HG03342 (cell line): ENCODE measurements around the gene RBM19.

Experiments used
- ATAC-seq: cut with Tn5 transposase; IDR thresholded peaks from one replicate; pipeline ENCODE4 v1.9.1; 2021; ENCODE audit warnings: mild to moderate bottlenecking, moderate library complexity; ENCODE audit not compliant: unreplicated experiment

The RBM19 gene

GRCh38 chr12:113934060-113934814 is 31.9 kb downstream of the RBM19 start:
- ATAC-seq: no peak

DNA sequence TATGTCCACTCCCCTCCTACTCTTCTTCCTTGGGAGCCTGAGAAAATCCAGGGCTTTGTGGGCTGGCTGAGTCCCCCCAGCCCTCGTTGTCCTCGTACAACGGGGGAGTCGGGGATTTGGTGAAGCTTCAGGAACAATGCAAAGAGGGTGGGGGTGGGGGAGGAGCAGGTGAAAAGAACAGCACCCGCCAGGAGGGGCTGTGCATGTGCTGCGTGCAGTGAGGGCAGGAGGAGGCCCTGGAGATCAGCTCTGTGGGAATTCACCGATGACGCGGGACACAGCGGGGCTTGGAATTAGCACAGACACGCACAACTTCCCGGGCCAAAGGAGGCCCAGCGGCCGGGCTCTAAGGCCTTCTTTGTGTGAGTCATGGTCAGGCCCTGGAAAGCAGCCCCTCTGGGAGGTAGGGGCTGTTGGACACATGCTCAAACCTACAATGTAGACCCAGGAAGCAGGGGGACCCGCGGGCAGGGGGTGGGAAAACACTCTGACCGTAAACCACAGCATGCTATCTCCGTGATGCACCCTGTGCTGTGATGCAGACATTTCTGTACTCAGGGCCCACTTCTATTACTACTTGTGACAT is 32.8 kb downstream of the RBM19 start:
- ATAC-seq: no peak

- ATAC-seq: no peak
Measured at GRCh38 chr12:113932381-113933196, 33.5 kb downstream of the RBM19 start.

- no peak for ATAC-seq
Measured at GRCh38 chr12:113931517-113931916, 34.6 kb downstream of the RBM19 start.

DNA sequence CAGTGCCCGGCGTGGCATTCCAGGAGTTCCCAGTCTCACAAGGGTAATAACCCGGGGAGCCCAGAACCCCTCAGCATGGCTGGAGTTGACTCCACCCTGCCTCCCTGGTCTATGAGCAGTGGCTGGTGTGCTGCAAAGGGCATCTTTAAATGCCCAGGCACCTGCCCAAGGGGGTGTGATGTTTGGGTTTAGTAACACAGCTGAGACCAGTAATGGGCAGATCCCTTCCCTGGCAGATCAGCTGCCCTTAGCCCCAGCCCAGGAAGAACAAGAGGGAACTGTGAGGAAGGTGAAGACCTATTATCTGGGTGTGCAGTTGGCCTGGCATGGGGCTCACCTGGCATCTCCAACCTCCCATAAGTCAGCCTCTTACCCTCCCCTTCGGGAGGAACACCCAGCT is 35.9 kb downstream of the RBM19 start:
- ATAC-seq: no peak

- ATAC-seq: no peak
Measured at GRCh38 chr12:113929312-113929989, 36.7 kb downstream of the RBM19 start.

GRCh38 chr12:113926788-113927187 is 39.3 kb downstream of the RBM19 start:
- no peak for ATAC-seq

DNA sequence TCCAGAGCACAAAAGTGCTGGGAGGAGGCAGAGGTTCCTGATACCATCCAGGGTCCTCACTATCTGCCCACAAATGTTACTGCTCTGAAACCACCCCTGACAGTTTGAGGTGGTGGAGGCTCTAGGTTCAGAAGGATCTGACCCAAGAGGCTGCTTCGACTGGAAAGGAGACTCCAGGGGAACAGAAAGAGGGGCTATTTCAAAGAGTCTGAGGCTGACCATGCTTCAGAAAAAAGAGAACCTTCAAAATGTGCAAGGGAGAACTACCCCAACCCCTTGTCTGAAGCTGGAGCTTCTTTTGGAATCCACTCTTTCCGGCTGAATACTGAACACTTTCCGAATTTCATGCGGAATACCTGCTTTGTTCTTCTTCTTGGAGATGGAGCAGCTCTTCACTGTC is 41.8 kb downstream of the RBM19 start:
- no peak for ATAC-seq

DNA sequence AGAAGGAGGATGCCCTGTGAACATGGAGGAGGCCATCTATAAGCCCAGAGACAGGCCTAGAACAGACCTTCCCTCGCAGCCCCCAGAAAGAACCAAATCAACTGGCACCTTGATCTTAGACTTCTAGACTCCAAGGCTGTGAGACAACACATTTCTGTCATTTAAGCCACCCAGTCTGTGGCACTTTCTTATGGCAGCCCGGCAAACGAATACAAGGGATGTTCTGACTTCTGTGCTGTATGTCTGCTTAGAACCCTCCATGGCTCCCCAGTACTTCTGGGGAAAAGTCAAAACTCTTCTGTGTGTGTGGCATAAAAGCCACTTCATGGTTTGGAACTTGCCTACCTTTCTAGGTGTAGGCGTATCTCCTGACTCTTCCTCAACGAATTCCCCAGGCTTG is 42.9 kb downstream of the RBM19 start:
- no peak for ATAC-seq

- no peak for ATAC-seq
Measured at GRCh38 chr12:113921430-113921829, 44.7 kb downstream of the RBM19 start.

GRCh38 chr12:113919791-113920190 is 46.3 kb downstream of the RBM19 start:
- ATAC-seq: no peak

DNA sequence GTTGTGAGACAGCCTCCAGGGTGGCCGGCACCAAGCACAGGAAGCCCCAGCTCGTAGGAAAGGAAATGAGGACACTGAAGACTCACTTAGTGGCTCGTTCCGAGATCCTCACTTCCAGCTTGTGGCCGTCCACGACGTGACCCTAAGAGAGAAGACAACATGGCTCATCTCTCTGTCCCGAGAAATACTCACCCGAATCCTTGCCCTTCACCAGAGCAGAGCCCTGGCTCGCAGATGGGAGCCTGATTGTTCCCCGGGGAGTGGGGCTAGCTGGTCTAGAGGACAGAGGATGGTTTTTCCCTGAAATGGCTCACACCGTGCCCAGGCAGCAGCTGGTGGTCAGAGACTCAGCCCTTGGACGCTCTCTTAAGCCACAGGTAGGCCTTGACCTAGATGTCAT is 47.8 kb downstream of the RBM19 start:
- ATAC-seq: no peak

DNA sequence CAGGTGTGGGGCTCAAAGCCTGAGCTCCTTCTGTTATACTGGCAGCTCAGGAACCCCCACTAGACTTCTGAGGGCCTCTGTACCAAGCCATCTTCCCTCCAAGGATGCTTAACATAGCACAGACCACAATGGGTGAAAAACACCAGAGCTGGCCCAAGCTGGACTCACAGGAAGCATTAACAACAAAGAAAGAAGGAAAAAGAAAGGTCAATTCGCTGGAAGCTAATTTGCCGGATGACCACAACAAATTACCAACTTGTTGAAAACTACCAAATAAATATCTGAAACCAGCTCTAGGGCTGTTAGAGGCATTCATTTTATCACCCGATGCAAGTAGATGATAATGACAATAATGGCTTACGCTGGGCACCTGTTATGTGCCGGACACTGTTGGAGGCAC is 48.7 kb downstream of the RBM19 start:
- no peak for ATAC-seq

- ATAC-seq: no peak
Measured at GRCh38 chr12:113914806-113915205, 51.3 kb downstream of the RBM19 start.

DNA sequence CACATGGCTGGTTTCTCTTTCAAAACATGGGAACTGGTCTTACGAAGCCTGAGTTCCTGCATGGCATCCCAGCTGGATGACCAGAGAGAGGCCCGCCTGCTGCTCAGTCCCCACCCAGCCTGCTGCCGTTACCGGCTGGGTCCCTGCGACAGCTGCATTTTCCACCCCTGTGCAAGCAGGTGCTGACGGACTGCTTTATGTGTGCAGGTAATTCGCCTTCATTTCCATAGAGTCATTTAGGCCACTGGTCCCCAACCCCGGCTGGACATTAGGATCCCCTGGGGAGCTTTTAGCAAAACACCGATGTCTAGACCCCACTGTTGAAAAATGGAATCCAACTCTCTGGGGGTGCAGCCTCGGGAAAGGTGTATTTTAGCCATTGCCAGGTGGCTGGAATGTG is 51.9 kb downstream of the RBM19 start:
- ATAC-seq: no peak

- ATAC-seq: no peak
Measured at GRCh38 chr12:113912760-113913329, 53.3 kb downstream of the RBM19 start.

DNA sequence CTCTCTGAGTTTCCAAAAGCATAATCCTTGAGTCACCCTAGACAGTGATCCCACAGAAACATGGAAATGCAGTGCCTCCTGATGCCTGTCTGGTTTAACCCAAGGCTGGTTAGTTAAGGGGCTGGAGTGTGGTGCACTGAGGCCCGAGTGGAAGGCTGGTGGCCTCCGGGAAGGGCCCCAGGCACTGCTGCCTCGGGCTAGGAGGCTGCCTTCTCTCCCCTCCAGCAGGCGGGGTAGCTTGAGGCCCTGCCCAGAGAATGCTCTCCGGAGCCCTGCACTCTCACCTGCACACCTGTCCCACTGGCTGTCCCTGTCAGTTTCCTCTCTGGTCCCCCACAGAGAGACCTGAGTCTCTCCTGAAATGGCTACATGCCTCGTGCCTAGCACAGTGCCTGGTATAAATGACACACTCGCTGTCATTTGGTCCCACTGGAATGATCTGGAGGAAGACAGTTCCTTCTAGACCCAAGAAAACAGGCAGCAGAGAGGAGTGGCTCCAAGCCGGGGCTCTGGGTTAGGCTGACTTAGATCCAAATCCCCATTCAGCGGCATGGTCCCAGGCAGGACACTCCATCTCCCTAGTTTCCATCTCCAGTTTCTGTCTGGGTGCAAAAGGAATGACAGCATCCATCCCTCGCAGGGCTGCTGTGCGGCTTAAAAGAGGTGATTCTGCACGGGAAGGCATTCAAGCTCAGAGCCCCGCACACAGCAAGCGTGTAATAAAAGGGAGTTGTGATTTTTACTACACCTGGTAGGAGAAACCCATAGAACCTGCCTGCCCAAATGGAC is 54.0 kb downstream of the RBM19 start:
- no peak for ATAC-seq

GRCh38 chr12:113910751-113911272 is 55.3 kb downstream of the RBM19 start:
- no peak for ATAC-seq

DNA sequence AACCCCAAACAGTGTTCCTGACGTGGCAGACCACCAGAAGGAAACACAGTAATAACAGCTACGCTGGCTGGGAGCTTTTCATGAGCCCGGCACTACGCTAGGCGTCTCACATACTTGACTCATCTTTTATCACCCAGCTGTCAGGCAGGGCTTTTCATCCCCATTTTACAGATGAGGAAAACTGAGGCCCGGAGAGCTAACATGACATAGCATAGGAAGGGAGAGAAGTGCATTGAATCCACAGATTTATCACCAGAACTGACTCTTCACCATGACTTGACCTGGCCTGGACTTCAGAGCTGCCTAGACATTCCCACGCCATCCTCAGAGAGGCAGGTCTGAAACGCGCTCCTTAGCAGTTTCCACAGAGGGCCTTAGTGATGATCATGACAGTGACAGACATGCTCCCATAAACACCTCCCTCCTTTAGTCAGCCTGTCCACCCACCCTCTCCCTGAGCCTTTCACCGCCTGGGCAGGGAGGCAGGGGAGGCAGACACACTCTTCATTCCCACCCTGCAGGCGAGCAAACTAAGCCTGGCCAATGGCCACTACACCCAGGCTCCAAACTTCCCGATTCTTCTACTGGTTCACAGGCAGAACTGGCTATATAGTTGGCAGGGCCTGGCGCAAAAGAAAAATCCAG is 56.2 kb downstream of the RBM19 start:
- ATAC-seq: no peak
